HG03469 (cell line): ENCODE measurements around the gene NPHP4.

Experiments
- ATAC-seq: cut with Tn5 transposase; IDR thresholded peaks from one replicate; pipeline ENCODE4 v1.9.1; 2021; ENCODE audit warnings: mild to moderate bottlenecking, moderate library complexity, moderate number of reproducible peaks; ENCODE audit not compliant: unreplicated experiment

NPHP4 gene

GRCh38 chr1:6004412-6005123 is 12.3 kb upstream of the NPHP4 start:
- ATAC-seq = no peak

- ATAC-seq = no peak
These were observed 11.6 kb upstream of the NPHP4 start for GRCh38 chr1:6003568-6004411.

DNA sequence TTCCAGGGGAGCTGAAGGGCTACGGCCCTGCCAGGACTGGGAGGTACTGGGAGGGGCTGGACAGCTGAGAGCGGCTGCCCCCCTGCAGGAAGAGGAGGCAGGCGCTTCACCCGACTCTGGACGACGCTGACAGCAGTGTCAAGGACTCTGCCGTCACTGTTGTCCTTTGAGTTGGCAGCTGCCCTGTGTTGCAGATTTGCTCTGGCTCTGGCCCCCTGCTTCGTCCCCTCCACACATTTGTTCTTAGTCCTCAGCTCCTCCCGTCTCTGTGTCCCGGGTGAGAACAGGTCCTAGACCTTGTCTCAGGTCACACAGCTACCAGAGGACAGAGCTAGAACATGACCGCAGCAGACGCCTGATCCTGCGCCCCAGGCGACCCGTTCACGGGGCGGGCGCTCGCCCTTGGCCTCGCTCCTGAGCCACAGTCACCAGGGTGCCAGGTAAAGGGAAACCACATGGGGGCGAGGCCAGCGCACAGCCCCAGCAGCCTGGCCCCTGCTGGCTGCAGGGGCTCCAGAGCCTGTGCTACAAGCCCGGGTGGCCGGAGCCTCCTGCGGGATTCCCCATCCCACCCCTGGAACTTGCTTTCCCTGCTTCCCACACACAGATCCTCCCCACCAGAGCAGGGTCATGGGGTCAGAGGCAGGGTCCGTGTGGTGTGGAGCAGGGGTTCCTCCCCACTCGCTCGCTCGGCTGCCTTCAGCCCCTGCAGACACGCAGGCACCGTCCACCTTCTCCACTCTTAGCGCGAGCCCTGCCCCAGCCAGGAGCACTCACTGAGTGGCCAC is 10.7 kb upstream of the NPHP4 start:
- no peak for ATAC-seq

DNA sequence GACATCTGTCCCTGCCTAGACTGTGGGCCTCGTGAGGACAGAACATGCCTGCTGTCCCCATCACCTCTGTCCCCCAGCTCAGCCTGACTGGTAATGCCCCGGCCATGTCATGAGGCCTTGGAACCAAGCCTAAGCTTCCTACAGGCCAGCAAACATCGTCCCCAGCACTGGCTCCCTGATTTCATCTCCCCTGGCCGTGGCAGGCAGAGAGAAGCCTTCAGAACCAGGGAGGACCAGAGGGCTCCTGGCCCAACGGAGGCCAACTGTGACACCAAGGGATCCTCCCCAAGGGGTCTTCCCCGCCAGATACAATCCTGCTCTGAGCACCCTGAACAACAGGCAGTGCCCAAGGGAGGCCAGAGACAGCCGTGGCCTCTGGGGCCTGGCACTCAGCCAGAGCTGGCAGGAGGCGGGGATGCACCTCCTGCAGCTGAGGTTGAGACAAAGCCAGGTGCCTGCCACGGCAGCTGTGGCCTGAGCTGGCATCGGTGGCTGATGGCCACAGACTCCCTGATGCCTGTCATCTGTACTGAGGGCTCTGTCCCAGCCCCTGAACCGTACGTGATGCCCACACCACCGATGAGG is 9.9 kb upstream of the NPHP4 start:
- no peak for ATAC-seq

- ATAC-seq = no peak
These were observed 8.4 kb upstream of the NPHP4 start for GRCh38 chr1:6000444-6001288.

DNA sequence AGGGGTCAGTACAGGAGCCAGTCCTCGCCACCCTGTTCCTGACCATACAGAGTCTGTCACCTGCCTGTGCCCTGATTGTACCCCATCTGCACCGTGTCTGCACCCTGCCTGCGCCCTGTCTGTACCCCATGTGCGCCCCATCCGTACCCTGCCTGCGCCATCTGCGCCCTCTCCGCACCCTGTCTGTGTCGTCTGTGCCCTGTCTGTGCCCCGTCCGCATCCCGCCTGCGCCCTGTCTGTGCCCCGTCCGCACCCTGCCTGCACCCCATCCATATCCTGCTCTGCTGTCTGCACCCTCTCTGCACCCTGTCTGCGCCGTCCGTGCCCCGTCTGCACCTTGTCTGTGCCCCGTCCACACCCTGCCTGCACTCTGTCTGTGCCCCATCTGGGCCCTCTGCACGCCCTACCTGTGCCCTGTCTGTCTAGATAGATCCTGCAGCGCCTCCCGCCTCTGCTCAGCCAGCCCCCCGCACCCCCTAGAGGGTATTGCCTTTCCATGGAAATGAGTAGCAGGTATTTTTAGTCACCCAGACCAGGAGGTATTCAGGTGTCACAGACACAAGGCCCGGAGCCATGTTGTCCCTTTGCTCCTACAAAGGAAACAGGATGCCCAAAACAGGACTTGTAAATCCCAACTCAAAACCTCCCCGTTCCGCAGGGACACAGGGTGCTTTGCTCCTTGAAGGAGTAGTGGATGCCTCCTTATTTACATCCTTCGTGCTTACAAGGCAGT is 7.7 kb upstream of the NPHP4 start:
- no peak for ATAC-seq

- ATAC-seq = no peak
These were observed 6.7 kb upstream of the NPHP4 start for GRCh38 chr1:5998906-5999301.

- ATAC-seq = no peak
These were observed 6.1 kb upstream of the NPHP4 start for GRCh38 chr1:5998051-5998905.

- no peak for ATAC-seq
These were observed 5.1 kb upstream of the NPHP4 start for GRCh38 chr1:5997316-5997715.

GRCh38 chr1:5996641-5997270 is 4.5 kb upstream of the NPHP4 start:
- ATAC-seq = no peak

GRCh38 chr1:5995871-5996630 is 3.8 kb upstream of the NPHP4 start:
- no peak for ATAC-seq

GRCh38 chr1:5994713-5995621 is 2.7 kb upstream of the NPHP4 start:
- ATAC-seq = no peak

DNA sequence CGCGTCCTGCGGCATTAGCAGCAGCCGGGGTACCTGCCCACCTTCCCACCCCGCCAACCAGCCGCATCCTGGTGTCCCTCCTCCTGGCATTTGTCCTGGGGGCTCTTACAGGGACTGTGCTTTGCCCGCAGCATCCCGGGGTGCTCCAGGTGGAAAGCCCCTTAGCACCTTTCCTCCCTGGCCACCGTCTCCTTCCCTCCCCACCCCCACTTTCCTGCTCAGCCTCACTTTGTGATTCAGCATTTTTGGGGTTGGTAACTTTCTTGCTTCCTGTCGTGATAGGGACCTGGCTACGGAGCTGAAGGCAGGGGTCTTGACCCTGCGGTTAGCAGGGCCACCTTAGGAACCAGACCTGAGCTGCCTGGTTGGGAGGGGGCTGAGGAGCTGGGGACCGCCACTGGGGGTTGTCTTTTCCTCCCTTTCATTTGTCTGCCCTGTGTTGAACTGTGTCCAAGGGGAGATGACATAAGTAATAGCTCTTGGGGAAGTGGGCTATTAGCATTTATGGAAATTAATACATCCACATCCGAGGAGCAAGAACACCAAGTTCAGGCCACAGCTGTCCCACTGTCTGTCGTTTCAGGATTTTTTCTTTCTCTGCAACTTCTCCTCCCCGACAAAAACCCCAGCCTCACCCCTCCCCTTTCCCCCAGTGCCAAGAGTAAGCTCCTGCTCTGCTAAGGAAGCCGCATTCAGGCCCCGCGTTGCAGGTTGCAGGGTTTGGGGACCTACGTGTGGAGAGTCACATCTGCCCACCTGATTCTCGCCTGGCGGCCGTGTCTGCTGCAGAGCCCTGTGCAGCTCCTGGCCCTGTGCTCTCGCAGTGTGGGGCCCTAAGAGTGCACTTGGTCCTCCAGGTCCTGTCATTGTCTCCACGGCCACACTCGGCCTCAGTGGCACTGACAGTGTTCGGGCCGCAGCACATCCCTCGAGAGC is 1.6 kb upstream of the NPHP4 start:
- no peak for ATAC-seq

GRCh38 chr1:5992814-5993555 is 760 bp upstream of the NPHP4 start:
- ATAC-seq = no peak
